Naive thymus-derived CD4-positive, alpha-beta T cell (primary cell): ENCODE measurements around the gene MSLN. TPM values are rescaled to one million over a fixed set of nuclear protein-coding genes. Genes with fewer than 3 reads are reported as not detected.
A peak's percentile ranks its signal among the peaks of the same experiment; 100 is the strongest.

Experiments
- ATAC-seq: fragments of 150-1000 bp; cut with Tn5 transposase; 2 replicates; pipeline ENCODE4 v1.10.0; 2021; ENCODE audit warnings: mild to moderate bottlenecking, moderate library complexity
- CTCF ChIA-PET: fragments of 350-600 bp; sonication (Branson Sonifier 250); formaldehyde crosslinking; loops from one replicate; lab custom pipeline; 2021; ENCODE audit warnings: antibody characterized with exemption; lab: Charles Lee
- POLR2A ChIA-PET: fragments of 350-600 bp; sonication (Branson Sonifier 250); formaldehyde crosslinking; loops from one replicate; lab custom pipeline; 2021; ENCODE audit warnings: antibody characterized with exemption, inconsistent platforms; lab: Charles Lee
- DNase-seq, 9 donors: peaks; one replicate each; pipeline versions ENCODE4 v3.0.0 to v3.0.0-alpha.2; 2020 to 2022; ENCODE audit warnings: mixed read lengths in 1 of 9
- H3K27ac ChIP-seq: one replicate; pipeline ENCODE4 v1.7.0; 2013; ENCODE audit warnings: mild to moderate bottlenecking, low read depth, low read length, moderate library complexity
- H3K27me3 ChIP-seq, 2 donors: one replicate each; pipeline ENCODE4 v1.7.0; 2013; ENCODE audit warnings: low read length in 2 of 2, mild to moderate bottlenecking in 2 of 2, moderate library complexity in 2 of 2; ENCODE audit not compliant: control insufficient read depth in 2 of 2, insufficient read depth in 2 of 2
- H3K36me3 ChIP-seq, 3 experiments: 1 replicate in 2 of 3; 2 replicates in 1 of 3; pipeline ENCODE4 v1.7.0; 2013; ENCODE audit warnings: low read length in 3 of 3, mild to moderate bottlenecking in 3 of 3, moderate library complexity in 1 of 3; ENCODE audit not compliant: insufficient read depth in 3 of 3, control insufficient read depth in 2 of 3
- H3K4me1 ChIP-seq, 2 donors: one replicate each; pipeline ENCODE4 v1.7.0; 2013; ENCODE audit warnings: low read length in 2 of 2, mild to moderate bottlenecking in 2 of 2, moderate library complexity in 1 of 2; ENCODE audit not compliant: control insufficient read depth in 2 of 2, insufficient read depth in 2 of 2
- H3K4me3 ChIP-seq: 2 replicates; pipeline ENCODE4 v1.7.0; 2013; ENCODE audit warnings: mild to moderate bottlenecking, low read length
- H3K9me3 ChIP-seq, 3 experiments: 1 replicate in 2 of 3; 2 replicates in 1 of 3; pipeline ENCODE4 v1.7.0; 2013; ENCODE audit warnings: low read length in 3 of 3; ENCODE audit not compliant: control insufficient read depth in 2 of 3
- H3K27ac Mint-ChIP-seq, 9 donors: one replicate each; pipeline ENCODE4 v1.8.0; 2020 to 2022; ENCODE audit warnings: mixed read lengths in 9 of 9, mild to moderate bottlenecking in 8 of 9, moderate library complexity in 5 of 9, inconsistent platforms in 2 of 9
- H3K27me3 Mint-ChIP-seq, 5 donors: one replicate each; pipeline ENCODE4 v1.8.0; 2021 to 2022; ENCODE audit warnings: mixed read lengths in 5 of 5, mild to moderate bottlenecking in 1 of 5
- H3K36me3 Mint-ChIP-seq, 5 donors: one replicate each; pipeline ENCODE4 v1.8.0; 2020 to 2022; ENCODE audit warnings: mixed read lengths in 5 of 5, mild to moderate bottlenecking in 3 of 5, inconsistent platforms in 1 of 5
- H3K4me1 Mint-ChIP-seq, 7 donors: one replicate each; pipeline ENCODE4 v1.8.0; 2020 to 2022; ENCODE audit warnings: mixed read lengths in 7 of 7, mild to moderate bottlenecking in 3 of 7, inconsistent platforms in 1 of 7
- H3K4me3 Mint-ChIP-seq, 10 donors: one replicate each; pipeline ENCODE4 v1.8.0; 2020 to 2022; ENCODE audit warnings: mild to moderate bottlenecking in 10 of 10, mixed read lengths in 10 of 10, moderate library complexity in 6 of 10, inconsistent platforms in 2 of 10
- H3K9me3 Mint-ChIP-seq, 11 donors: one replicate each; pipeline ENCODE4 v1.8.0; 2020 to 2022; ENCODE audit warnings: mixed read lengths in 11 of 11, mild to moderate bottlenecking in 4 of 11, inconsistent platforms in 1 of 11, moderate library complexity in 1 of 11
- intact Hi-C, 2 donors: fragments of 100-400 bp; cut with micrococcal nuclease; formaldehyde crosslinking; loops; one replicate each; pipeline ENCODE4 v1.15.1; 2023
- polyA plus RNA-seq, 2 donors: library from polyadenylated mRNA; unstranded; fragments of 300-500 nt; fragmentation: Illumina TruSeq; gene quantifications; one replicate each; pipeline ENCODE4 v1.2.3, GENCODE V29; 2021
- total RNA-seq, 6 experiments: library from RNA in 5 of 6; stranded (reverse) in 5 of 6; gene quantifications; 1 replicate in 5 of 6; 2 replicates in 1 of 6; pipeline ENCODE4 v1.2.3 and lab custom pipeline; 2021 to 2026

Gene MSLN
- total and polyA plus RNA-seq, 7 experiments from 2014 or later = 0.64 TPM; not detected in 6

- H3K9me3 ChIP-seq = no peaks in the 10 kb centered on the region
- H3K4me1 Mint-ChIP-seq = peaks cover 0 to 14% (median 5%) of the 10 kb centered on the region in 7 donors
- no peak for DNase-seq
- H3K4me3 ChIP-seq = no peak overlapping the region
- H3K36me3 Mint-ChIP-seq = no peaks in the 10 kb centered on the region
- H3K36me3 ChIP-seq = peaks cover 0 to 11% (median 0%) of the 10 kb centered on the region in 3 experiments
- ChIA-PET CTCF (no interaction called here), POLR2A (interaction anchor here (0.7 kb wide), 1 partner anchor 199 kb away, joined by 4 read pairs; no protein-coding TSS in a partner anchor)
- intact Hi-C loops = no loop called here
- no peaks in the 10 kb centered on the region for H3K27me3 ChIP-seq
- peaks cover under 1 to 4% of the 10 kb centered on the region in 2 donors for H3K4me1 ChIP-seq
- H3K27me3 Mint-ChIP-seq = no peaks in the 10 kb centered on the region
- H3K27ac Mint-ChIP-seq = no peak overlapping the region
- no peak overlapping the region for H3K27ac ChIP-seq
- H3K4me3 Mint-ChIP-seq = no peak overlapping the region
- H3K9me3 Mint-ChIP-seq = peaks cover 0 to 2% (median 0%) of the 10 kb centered on the region in 11 donors
- ATAC-seq = no peak
Measured at GRCh38 chr16:782258-782657, 21.7 kb downstream of the MSLN start.

- peaks cover 0 to 14% (median 5%) of the 10 kb centered on the region in 7 donors for H3K4me1 Mint-ChIP-seq
- intact Hi-C loops = no loop called here
- Histone ChIP-seq H3K27ac (no peak overlapping the region), H3K4me1 (peaks cover 5 to 8% of the 10 kb centered on the region in 2 donors), H3K4me3 (no peak overlapping the region), H3K36me3 (peaks cover 0 to 13% (median 0%) of the 10 kb centered on the region in 3 experiments), H3K9me3 (no peaks in the 10 kb centered on the region), H3K27me3 (no peaks in the 10 kb centered on the region)
- POLR2A ChIA-PET = interaction anchor here (1.0 kb wide), 1 partner anchor 7 kb away, joined by 3 read pairs; no protein-coding TSS in a partner anchor
- ATAC-seq (no peak), DNase-seq (no peak)
- no peak overlapping the region for H3K4me3 Mint-ChIP-seq
- H3K27ac Mint-ChIP-seq = no peak overlapping the region
- no peaks in the 10 kb centered on the region for H3K36me3 Mint-ChIP-seq
- H3K27me3 Mint-ChIP-seq = no peaks in the 10 kb centered on the region
- CTCF ChIA-PET = interaction anchor here (0.6 to 0.9 kb wide), 2 partner anchors 47 to 71 kb away, joined by 4 to 7 read pairs; no protein-coding TSS in a partner anchor
- peaks cover 0 to 2% (median 0%) of the 10 kb centered on the region in 11 donors for H3K9me3 Mint-ChIP-seq
Measured at GRCh38 chr16:782766-783403, 22.4 kb downstream of the MSLN start.

- intact Hi-C loops = no loop called here
- no peak overlapping the region for H3K27ac Mint-ChIP-seq
- peaks cover 0 to 2% (median 0%) of the 10 kb centered on the region in 11 donors for H3K9me3 Mint-ChIP-seq
- Histone ChIP-seq H3K4me1 (peaks cover 5 to 8% of the 10 kb centered on the region in 2 donors), H3K27ac (no peak overlapping the region), H3K4me3 (no peak overlapping the region), H3K27me3 (no peaks in the 10 kb centered on the region), H3K36me3 (peaks cover 0 to 14% (median 0%) of the 10 kb centered on the region in 3 experiments), H3K9me3 (no peaks in the 10 kb centered on the region)
- DNase-seq (no peak), ATAC-seq (no peak)
- no peaks in the 10 kb centered on the region for H3K36me3 Mint-ChIP-seq
- ChIA-PET POLR2A (interaction anchor here (1.0 kb wide), 1 partner anchor 8 kb away, joined by 3 read pairs; no protein-coding TSS in a partner anchor), CTCF (interaction anchor here (0.6 to 3.1 kb wide), 4 partner anchors 47 to 72 kb away, joined by 3 to 24 read pairs (median 6); no protein-coding TSS in a partner anchor)
- H3K27me3 Mint-ChIP-seq = no peaks in the 10 kb centered on the region
- no peak overlapping the region for H3K4me3 Mint-ChIP-seq
- H3K4me1 Mint-ChIP-seq = peaks cover 0 to 14% (median 5%) of the 10 kb centered on the region in 7 donors
Measured at GRCh38 chr16:783404-784161, 23.0 kb downstream of the MSLN start.

GRCh38 chr16:784431-784830 lies 23.9 kb downstream of the MSLN start:
- Histone ChIP-seq H3K36me3 (peaks cover 0 to 14% (median 0%) of the 10 kb centered on the region in 3 experiments), H3K9me3 (no peaks in the 10 kb centered on the region), H3K4me3 (no peak overlapping the region), H3K27ac (no peak overlapping the region), H3K4me1 (peaks cover 5 to 8% of the 10 kb centered on the region in 2 donors), H3K27me3 (no peaks in the 10 kb centered on the region)
- Mint-ChIP-seq H3K4me3 (no peak overlapping the region), H3K27me3 (no peaks in the 10 kb centered on the region), H3K27ac (no peak overlapping the region), H3K36me3 (no peaks in the 10 kb centered on the region), H3K9me3 (peaks cover 0 to 2% (median 0%) of the 10 kb centered on the region in 11 donors), H3K4me1 (peaks cover 0 to 14% (median 5%) of the 10 kb centered on the region in 7 donors)
- POLR2A ChIA-PET = no interaction called here
- DNase-seq (no peak), ATAC-seq (no peak)
- CTCF ChIA-PET = interaction anchor here (0.5 to 3.1 kb wide), 4 partner anchors 32 to 72 kb away, joined by 3 to 24 read pairs (median 3); no protein-coding TSS in a partner anchor
- intact Hi-C loops = no loop called here

- Mint-ChIP-seq H3K4me1 (peaks cover 0 to 14% (median 5%) of the 10 kb centered on the region in 7 donors), H3K27ac (peak overlapping the region in 3 of 9 donors; percentile 5 to 32 (median 21)), H3K27me3 (no peaks in the 10 kb centered on the region), H3K4me3 (peak overlapping the region; percentile 45 to 90 (median 70)), H3K36me3 (no peaks in the 10 kb centered on the region), H3K9me3 (peaks cover 0 to 2% (median 0%) of the 10 kb centered on the region in 11 donors)
- CTCF ChIA-PET = interaction anchor here (0.8 to 3.1 kb wide), 3 partner anchors 65 to 196 kb away, joined by 3 to 24 read pairs (median 3); partner anchors contain the start of gene SOX8
- peak; percentile 24 for ATAC-seq
- DNase-seq = peak; percentile 50 to 82 (median 73)
- intact Hi-C loops = loop anchor here (1.0 to 5.0 kb wide), 3 partner anchors 75 to 186 kb away; partner anchors contain the start of gene LMF1 (in 1 of the 2)
- peaks cover 5 to 8% of the 10 kb centered on the region in 2 donors for H3K4me1 ChIP-seq
- H3K4me3 ChIP-seq = no peak overlapping the region
- peaks cover 0 to 14% (median 0%) of the 10 kb centered on the region in 3 experiments for H3K36me3 ChIP-seq
- H3K9me3 ChIP-seq = no peaks in the 10 kb centered on the region
- no peaks in the 10 kb centered on the region for H3K27me3 ChIP-seq
- H3K27ac ChIP-seq = no peak overlapping the region
- POLR2A ChIA-PET = interaction anchor here (0.7 to 1.5 kb wide), 2 partner anchors 72 to 73 kb away, joined by 3 to 4 read pairs; no protein-coding TSS in a partner anchor
Measured at GRCh38 chr16:785563-786535, 25.3 kb downstream of the MSLN start.
